ENCODE measurements around the gene CROCC. TPM values are rescaled to one million over a fixed set of nuclear protein-coding genes. Genes with fewer than 3 reads are reported as not detected.
A peak's percentile ranks its signal among the peaks of the same experiment; 100 is the strongest.

Gene CROCC
- total and polyA plus RNA-seq, 2 experiments from 2014 or later = 15.1 to 106 TPM

GRCh38 chr1:16913833-16914662 lies 7.7 kb upstream of the CROCC start:
- peak overlapping the region; percentile 78; the same call in 1 of the 2 replicates for H3K27ac ChIP-seq (ENCODE audit: low read depth)
- Mint-ChIP-seq H3K27ac (peak overlapping the region; percentile 82; the same call in 1 of the 2 replicates), H3K36me3 (ENCODE audit: low read depth) (no peaks in the 10 kb centered on the region; the same call in 2 of the 3 replicates)

More at GRCh38 chr1:16913833-16914662, 7.7 kb upstream of the CROCC start:
- Histone ChIP-seq H3F3A (replicated peaks; ENCODE audit: low read depth) (peaks cover 36% of the 10 kb centered on the region), H3K4me1 (ENCODE audit: insufficient read depth) (peaks cover 12% of the 10 kb centered on the region), H3K79me2 (replicated peaks; ENCODE audit: insufficient read depth) (no peaks in the 10 kb centered on the region), H3K9me2 (ENCODE audit: insufficient read depth) (no peaks in the 10 kb centered on the region), H4K20me1 (replicated peaks; ENCODE audit: insufficient read depth) (no peaks in the 10 kb centered on the region), H2AFZ (peak overlapping the region; percentile 99), H3K4me2 (peak overlapping the region; percentile 98), H3K36me3 (ENCODE audit: insufficient read depth) (no peaks in the 10 kb centered on the region), H3K27me3 (ENCODE audit: insufficient read depth) (peaks cover 13% of the 10 kb centered on the region), H3K4me3 (peak overlapping the region; percentile 89)
- peaks cover 37% of the 10 kb centered on the region for H3K27me3 Mint-ChIP-seq (ENCODE audit: insufficient read depth, low read depth, poor library complexity)
- peak; percentile 98 for DNase-seq (ENCODE audit: low spot score)
- peak overlapping the region; percentile 81 for H3K4me3 Mint-ChIP-seq
- TF ChIP-seq ZNF462 (CRISPR knock-in tag; IDR thresholded peaks at IDR 0.05) (no peak), NANOG (IDR thresholded peaks at IDR 0.05; ENCODE audit: borderline replicate concordance) (no peak), ZNF331 (CRISPR knock-in tag; IDR thresholded peaks at IDR 0.05; ENCODE audit: low read depth) (no peak), CREB1 (CRISPR knock-in tag; IDR thresholded peaks at IDR 0.05; ENCODE audit: low read depth) (0 out of 2 replicates have a peak, but pooled peaks have one; percentile 0), STAT1 (IDR thresholded peaks at IDR 0.05; ENCODE audit: unreplicated experiment) (no peak), CTCF (conservative IDR thresholded peaks at IDR 0.05; ENCODE audit: low read depth in 2 of 2) (peak in 1 of 2 experiments; percentile 48; a peak in 2 of 4 replicates), ETS1 (IDR thresholded peaks at IDR 0.05) (no peak), ZNF114 (CRISPR knock-in tag; IDR thresholded peaks at IDR 0.05) (no peak), REST (IDR thresholded peaks at IDR 0.05; ENCODE audit: unreplicated experiment) (no peak), EZH2phosphoT487 (IDR thresholded peaks at IDR 0.05; ENCODE audit: unreplicated experiment) (no peak), POLR2AphosphoS5 (IDR thresholded peaks at IDR 0.05; ENCODE audit: low read depth) (peak; percentile 70), JUNB (IDR thresholded peaks at IDR 0.05; ENCODE audit: unreplicated experiment) (no peak)
- ATAC-seq = peak; percentile 89
- peaks cover 20% of the 10 kb centered on the region for H3K4me1 Mint-ChIP-seq
- no peaks in the 10 kb centered on the region for H3K9me3 Mint-ChIP-seq
